Trophoblast cell (in vitro differentiated cells and primary cell): ENCODE measurements around the gene DNAH9.

ENCODE experiments used
- DNase-seq, 2 donors: peaks; one replicate each; pipeline ENCODE4 v3.0.0-alpha.2; 2016
- H2AFZ ChIP-seq: 2 replicates; pipeline ENCODE4 v1.6.1; 2013; ENCODE audit warnings: low read length, moderate library complexity, mild to moderate bottlenecking; ENCODE audit not compliant: insufficient read depth, poor library complexity
- H2AK5ac ChIP-seq: 2 replicates; pipeline ENCODE4 v1.6.1; 2013; ENCODE audit warnings: mild to moderate bottlenecking, low read length
- H2BK120ac ChIP-seq: 2 replicates; pipeline ENCODE4 v1.6.1; 2013; ENCODE audit warnings: low read length, mild to moderate bottlenecking, moderate library complexity; ENCODE audit not compliant: insufficient read depth, poor library complexity
- H2BK12ac ChIP-seq: 2 replicates; pipeline ENCODE4 v1.6.1; 2013; ENCODE audit warnings: mild to moderate bottlenecking, low read length, moderate library complexity
- H2BK5ac ChIP-seq: 2 replicates; pipeline ENCODE4 v1.6.1; 2013; ENCODE audit warnings: low read length, low read depth, moderate library complexity, mild to moderate bottlenecking; ENCODE audit not compliant: poor library complexity
- H3K14ac ChIP-seq: 2 replicates; pipeline ENCODE4 v1.6.1; 2013; ENCODE audit warnings: mild to moderate bottlenecking, low read length
- H3K18ac ChIP-seq: 2 replicates; pipeline ENCODE4 v1.6.1; 2013; ENCODE audit warnings: mild to moderate bottlenecking, low read length
- H3K23ac ChIP-seq: 2 replicates; pipeline ENCODE4 v1.6.1; 2013; ENCODE audit warnings: low read length
- H3K27ac ChIP-seq: 2 replicates; pipeline ENCODE4 v1.5.1; 2013; ENCODE audit warnings: low read depth, mild to moderate bottlenecking, inconsistent platforms, low read length, moderate library complexity
- H3K27me3 ChIP-seq: 2 replicates; pipeline ENCODE4 v1.6.1; 2013; ENCODE audit warnings: inconsistent platforms, mild to moderate bottlenecking, low read length, moderate library complexity; ENCODE audit not compliant: insufficient read depth
- H3K36me3 ChIP-seq, 2 experiments: 1 replicate in 1 of 2; 2 replicates in 1 of 2; pipeline ENCODE4 v1.6.1; 2013; ENCODE audit warnings: low read length in 2 of 2, mild to moderate bottlenecking in 2 of 2, moderate library complexity in 1 of 2; ENCODE audit not compliant: insufficient read depth in 2 of 2, control insufficient read depth in 1 of 2
- H3K4ac ChIP-seq: 2 replicates; pipeline ENCODE4 v1.6.1; 2013; ENCODE audit warnings: low read depth, mild to moderate bottlenecking, low read length, moderate library complexity
- H3K4me1 ChIP-seq, 2 experiments: 1 replicate in 1 of 2; 2 replicates in 1 of 2; pipeline ENCODE4 v1.6.1; 2013; ENCODE audit warnings: low read length in 2 of 2, mild to moderate bottlenecking in 2 of 2, moderate library complexity in 1 of 2; ENCODE audit not compliant: insufficient read depth in 2 of 2, control insufficient read depth in 1 of 2
- H3K4me2 ChIP-seq: 2 replicates; pipeline ENCODE4 v1.6.1; 2013; ENCODE audit warnings: inconsistent platforms, mild to moderate bottlenecking, low read length, moderate library complexity
- H3K4me3 ChIP-seq: 2 replicates; pipeline ENCODE4 v1.5.1; 2013; ENCODE audit warnings: mild to moderate bottlenecking, low read depth, low read length, inconsistent platforms
- H3K79me1 ChIP-seq: one replicate; pipeline ENCODE4 v1.6.1; 2013; ENCODE audit warnings: low read length
- H3K79me2 ChIP-seq: 2 replicates; pipeline ENCODE4 v1.6.1; 2013; ENCODE audit warnings: low read length, mild to moderate bottlenecking; ENCODE audit not compliant: control insufficient read depth, insufficient read depth, poor library complexity
- H3K9ac ChIP-seq: 2 replicates; pipeline ENCODE4 v1.6.1; 2013; ENCODE audit warnings: mild to moderate bottlenecking, low read length
- H3K9me3 ChIP-seq: 2 replicates; pipeline ENCODE4 v1.6.1; 2013; ENCODE audit warnings: low read depth, mild to moderate bottlenecking, control low read depth, inconsistent platforms, low read length; ENCODE audit not compliant: insufficient read depth
- H4K12ac ChIP-seq: 2 replicates; pipeline ENCODE4 v1.6.1; 2013; ENCODE audit warnings: low read depth, mild to moderate bottlenecking, low read length, moderate library complexity
- H4K8ac ChIP-seq: 2 replicates; pipeline ENCODE4 v1.6.1; 2013; ENCODE audit warnings: low read depth, mild to moderate bottlenecking, low read length, moderate library complexity
- H4K91ac ChIP-seq: one replicate; pipeline ENCODE4 v1.6.1; 2013; ENCODE audit warnings: low read depth, mild to moderate bottlenecking, low read length, moderate library complexity
- WGBS: extraction: QIAGEN DNeasy Blood & Tissue Kit; methylation state at CpG from one replicate; pipeline ENCODE4 v1.1.7; 2013; ENCODE audit warnings: missing lambda C conversion rate; ENCODE audit not compliant: insufficient read length, insufficient coverage; ENCODE audit errors: extremely low coverage; 5-methylcytosine and 5-hydroxymethylcytosine counted together

The DNAH9 gene

DNA sequence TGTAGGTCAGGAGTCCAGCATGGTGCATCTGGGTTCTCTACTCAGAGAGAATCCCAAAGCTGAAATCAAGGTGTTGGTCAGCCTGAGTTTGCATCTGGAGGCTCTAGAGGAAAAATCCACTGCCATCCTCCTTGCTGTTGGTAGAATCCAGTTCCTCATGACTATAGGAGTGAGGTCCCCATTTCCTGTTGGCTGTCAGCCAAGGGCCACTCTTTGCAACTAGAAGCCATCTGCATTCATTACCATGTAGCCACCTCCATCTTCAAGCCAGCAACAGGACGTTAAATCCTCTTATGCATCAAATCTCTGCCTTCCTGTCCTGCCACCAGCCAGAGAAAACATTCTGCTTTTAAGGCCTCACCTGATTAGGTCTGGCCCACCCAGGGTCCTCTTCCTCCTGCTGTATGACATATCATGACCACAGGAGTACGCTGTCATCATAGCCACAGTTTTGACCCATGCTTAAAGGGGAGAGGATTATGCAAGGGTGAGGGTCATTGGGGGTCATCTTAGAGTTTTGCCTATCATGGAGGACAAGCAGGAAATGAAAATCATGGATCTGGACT is 40.5 kb downstream of the DNAH9 start:
- Histone ChIP-seq H3K79me1 (no peaks in the 10 kb centered on the region), H3K79me2 (no peaks in the 10 kb centered on the region), H3K36me3 (no peaks in the 10 kb centered on the region), H3K14ac (no peak overlapping the region), H4K91ac (no peak overlapping the region), H4K12ac (no peak overlapping the region), H3K27ac (no peak overlapping the region), H2BK120ac (no peak overlapping the region), H3K18ac (no peak overlapping the region), H3K23ac (no peak overlapping the region), H3K27me3 (no peaks in the 10 kb centered on the region), H3K4me3 (no peak overlapping the region), H2BK5ac (no peak overlapping the region), H2AK5ac (no peak overlapping the region), H3K9ac (no peak overlapping the region), H2AFZ (no peak overlapping the region), H3K9me3 (peaks cover 2% of the 10 kb centered on the region), H4K8ac (no peak overlapping the region), H3K4me2 (no peak overlapping the region), H3K4ac (no peak overlapping the region), H2BK12ac (no peak overlapping the region), H3K4me1 (no peaks in the 10 kb centered on the region)
- no peak for DNase-seq
- WGBS: no CpG with 5 or more reads among the region's 2 CpGs

DNA sequence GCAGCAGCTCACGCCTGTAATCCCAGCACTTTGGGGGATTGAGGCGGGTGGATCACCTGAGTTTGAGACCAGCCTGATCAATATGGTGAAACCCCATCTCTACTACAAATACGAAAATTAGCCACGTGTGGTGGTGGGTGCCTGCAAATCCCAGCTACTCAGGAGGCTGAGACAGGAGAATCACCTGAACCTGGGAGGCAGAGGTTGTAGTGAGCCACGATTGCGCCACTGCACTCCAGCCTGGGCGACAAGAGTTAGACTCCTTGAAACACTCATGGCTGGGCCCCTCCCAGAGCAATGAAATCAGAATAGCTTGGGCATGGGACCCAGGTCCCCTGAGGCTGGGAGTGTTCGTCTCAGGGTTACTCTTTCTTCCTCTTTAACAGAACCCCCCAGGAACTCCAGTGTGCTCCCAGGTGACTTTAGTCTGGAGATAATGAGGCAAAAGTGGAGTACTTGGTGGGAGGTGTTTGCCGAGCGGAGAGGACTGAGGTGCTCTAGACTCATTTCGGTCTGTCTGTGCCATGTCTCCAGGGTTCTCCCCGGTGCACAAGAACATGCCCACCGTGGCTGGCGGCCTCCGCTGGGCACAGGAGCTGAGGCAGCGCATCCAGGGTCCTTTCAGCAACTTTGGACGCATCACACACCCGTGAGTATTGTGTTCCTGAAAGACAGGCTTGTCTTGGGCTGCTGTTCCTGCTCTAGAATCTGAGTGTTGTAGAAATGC is 41.6 kb downstream of the DNAH9 start:
- no peak overlapping the region for H2AK5ac ChIP-seq
- H3K18ac ChIP-seq: no peak overlapping the region
- WGBS: no CpG with 5 or more reads among the region's 18 CpGs
- H3K36me3 ChIP-seq: no peaks in the 10 kb centered on the region
- peaks cover 2% of the 10 kb centered on the region for H3K9me3 ChIP-seq
- no peak overlapping the region for H2BK12ac ChIP-seq
- no peak overlapping the region for H3K23ac ChIP-seq
- H3K27me3 ChIP-seq: no peaks in the 10 kb centered on the region
- H4K12ac ChIP-seq: no peak overlapping the region
- no peaks in the 10 kb centered on the region for H3K4me1 ChIP-seq
- H3K79me1 ChIP-seq: no peaks in the 10 kb centered on the region
- no peak overlapping the region for H3K4ac ChIP-seq
- no peak overlapping the region for H4K8ac ChIP-seq
- no peak overlapping the region for H2BK5ac ChIP-seq
- no peak for DNase-seq
- H3K14ac ChIP-seq: no peak overlapping the region
- H4K91ac ChIP-seq: no peak overlapping the region
- no peak overlapping the region for H3K4me3 ChIP-seq
- H3K27ac ChIP-seq: no peak overlapping the region
- no peak overlapping the region for H3K9ac ChIP-seq
- H3K4me2 ChIP-seq: no peak overlapping the region
- H2AFZ ChIP-seq: no peak overlapping the region
- no peaks in the 10 kb centered on the region for H3K79me2 ChIP-seq
- no peak overlapping the region for H2BK120ac ChIP-seq

DNA sequence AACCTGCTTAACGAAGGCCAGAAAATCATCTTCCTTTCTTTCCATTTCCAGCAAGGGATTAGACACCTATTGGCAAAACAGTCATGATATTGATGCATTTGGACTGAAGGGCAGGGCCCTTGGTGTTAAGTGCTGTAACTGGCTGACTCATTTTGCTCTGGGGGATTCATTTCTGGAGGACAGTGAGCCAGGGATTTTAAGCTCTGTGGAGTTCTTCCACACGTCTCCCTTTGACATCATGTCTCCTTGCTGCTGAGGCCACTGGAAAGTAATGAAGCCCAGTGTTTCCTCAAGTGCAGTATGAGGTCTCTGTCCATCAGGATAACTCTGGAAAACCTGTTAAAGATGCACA is 42.2 kb downstream of the DNAH9 start:
- H4K12ac ChIP-seq: no peak overlapping the region
- no peak overlapping the region for H3K4me2 ChIP-seq
- no peak overlapping the region for H3K4ac ChIP-seq
- H2BK12ac ChIP-seq: no peak overlapping the region
- no peak overlapping the region for H4K91ac ChIP-seq
- no peaks in the 10 kb centered on the region for H3K27me3 ChIP-seq
- H3K18ac ChIP-seq: no peak overlapping the region
- H3K9me3 ChIP-seq: peaks cover 2% of the 10 kb centered on the region
- DNase-seq: no peak
- H3K23ac ChIP-seq: no peak overlapping the region
- H3K27ac ChIP-seq: no peak overlapping the region
- no peak overlapping the region for H2AK5ac ChIP-seq
- H2BK120ac ChIP-seq: no peak overlapping the region
- no peaks in the 10 kb centered on the region for H3K36me3 ChIP-seq
- H4K8ac ChIP-seq: no peak overlapping the region
- no peaks in the 10 kb centered on the region for H3K4me1 ChIP-seq
- H2BK5ac ChIP-seq: no peak overlapping the region
- H3K9ac ChIP-seq: no peak overlapping the region
- WGBS: no CpG with 5 or more reads among the region's 2 CpGs
- no peaks in the 10 kb centered on the region for H3K79me2 ChIP-seq
- no peak overlapping the region for H3K4me3 ChIP-seq
- no peak overlapping the region for H3K14ac ChIP-seq
- H2AFZ ChIP-seq: no peak overlapping the region
- H3K79me1 ChIP-seq: no peaks in the 10 kb centered on the region

DNA sequence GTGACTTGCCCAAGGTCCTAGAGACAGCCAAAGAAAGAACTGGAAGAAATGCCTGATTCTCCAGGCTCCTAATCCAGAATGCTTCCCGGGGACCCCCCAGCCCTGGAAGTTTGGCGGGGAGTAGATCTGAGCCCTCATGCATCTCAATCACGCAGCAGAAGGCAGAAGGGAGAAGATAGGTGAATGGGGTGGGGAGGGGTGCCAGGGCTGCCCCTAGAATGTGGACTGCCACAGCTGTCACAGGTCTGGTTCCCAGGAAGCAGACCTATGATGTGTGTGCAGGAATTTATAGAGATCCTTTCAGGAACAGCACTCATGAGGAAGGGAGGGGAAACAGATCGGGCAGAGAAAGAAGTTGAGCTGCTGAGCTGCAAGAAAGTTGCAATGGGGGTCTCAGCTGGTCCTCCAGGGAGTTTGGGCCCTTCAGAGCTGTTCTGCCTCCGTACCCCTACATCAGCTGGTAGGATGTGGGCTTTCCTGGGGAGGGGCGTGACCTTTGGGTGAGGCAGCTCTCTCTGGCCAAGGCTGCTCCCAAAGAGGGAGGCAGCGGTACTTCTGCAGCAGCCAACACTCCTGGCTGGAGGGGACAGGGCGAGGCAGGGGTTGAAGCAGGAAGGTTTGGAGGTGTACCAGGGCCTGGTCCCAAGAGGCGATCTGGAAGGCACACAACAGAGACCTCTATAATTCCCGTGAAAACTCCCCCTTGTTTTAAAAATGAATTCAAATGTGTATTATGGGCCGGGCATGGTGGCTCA is 43.4 kb downstream of the DNAH9 start:
- no peak overlapping the region for H3K14ac ChIP-seq
- no CpG with 5 or more reads among the region's 11 CpGs for WGBS

More for the DNA sequence above, 43.4 kb downstream of the DNAH9 start:
- H4K91ac ChIP-seq: no peak overlapping the region
- H2AK5ac ChIP-seq: no peak overlapping the region
- no peak overlapping the region for H2BK12ac ChIP-seq
- H4K8ac ChIP-seq: no peak overlapping the region
- no peak overlapping the region for H3K9ac ChIP-seq
- H3K79me1 ChIP-seq: no peaks in the 10 kb centered on the region
- no peaks in the 10 kb centered on the region for H3K36me3 ChIP-seq
- no peaks in the 10 kb centered on the region for H3K4me1 ChIP-seq
- no peak for DNase-seq
- peaks cover 2% of the 10 kb centered on the region for H3K9me3 ChIP-seq
- no peak overlapping the region for H2AFZ ChIP-seq
- no peak overlapping the region for H2BK5ac ChIP-seq
- H4K12ac ChIP-seq: no peak overlapping the region
- no peak overlapping the region for H3K27ac ChIP-seq
- H3K27me3 ChIP-seq: no peaks in the 10 kb centered on the region
- no peak overlapping the region for H3K4ac ChIP-seq
- H3K18ac ChIP-seq: no peak overlapping the region
- H2BK120ac ChIP-seq: no peak overlapping the region
- H3K4me3 ChIP-seq: no peak overlapping the region
- no peaks in the 10 kb centered on the region for H3K79me2 ChIP-seq
- H3K4me2 ChIP-seq: no peak overlapping the region
- no peak overlapping the region for H3K23ac ChIP-seq
